ENCODE results near the gene LDOC1.
"Not testable (repeated sequence)": the region's sequence is repeated elsewhere in the genome, so short reads cannot be mapped to it uniquely, and the experiment has no call there.

The LDOC1 gene

DNA sequence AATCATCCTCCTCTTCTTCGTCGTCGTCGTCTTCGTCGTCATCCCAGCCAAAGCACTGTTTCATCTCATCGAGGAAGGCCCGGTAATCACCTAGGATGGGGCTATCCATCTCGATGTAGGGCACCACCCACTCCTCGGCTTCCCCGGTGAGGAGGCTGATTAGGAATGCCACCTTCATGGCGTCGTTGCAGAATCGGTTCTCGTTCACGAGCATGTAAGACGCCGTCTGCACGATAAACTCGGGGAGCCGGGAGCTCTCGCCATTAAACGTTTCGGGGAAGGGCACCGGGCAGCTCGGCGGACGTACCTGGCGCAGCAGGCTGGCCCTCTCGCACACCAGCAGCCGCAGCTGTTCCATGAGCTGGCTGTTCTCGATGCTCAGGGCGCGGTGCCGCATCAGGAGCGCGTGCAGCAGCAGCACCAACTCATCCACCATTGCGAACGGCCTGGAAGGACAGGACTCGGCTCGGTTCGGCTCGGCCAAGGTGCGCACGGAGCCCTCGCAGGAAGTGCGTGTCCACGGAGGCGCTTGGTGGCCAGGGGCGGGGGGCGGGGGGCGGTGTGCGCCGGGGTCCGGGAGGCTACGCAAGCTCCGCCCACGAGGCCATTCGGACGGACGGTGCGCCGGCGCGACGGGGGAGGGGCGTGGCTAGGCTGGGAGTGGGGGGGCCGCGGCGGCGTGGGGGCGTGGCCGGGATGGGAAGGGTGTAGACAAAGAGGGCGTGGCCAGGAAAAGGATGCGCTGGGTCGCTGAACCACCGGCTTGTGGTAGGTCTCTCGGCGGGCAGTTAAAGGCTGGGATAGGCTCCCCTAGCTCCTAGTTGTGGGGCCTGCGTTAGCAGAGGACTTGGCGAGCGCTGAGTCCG is at the start of gene LDOC1:
Gene LDOC1, minus strand, starts transcription at position 544 of the 866 bp plus-strand sequence. Its CDS starts 108 bp downstream, at position 436.
- peak; percentile 67 for DNase-seq (ENCODE audit: low read depth)

DNA sequence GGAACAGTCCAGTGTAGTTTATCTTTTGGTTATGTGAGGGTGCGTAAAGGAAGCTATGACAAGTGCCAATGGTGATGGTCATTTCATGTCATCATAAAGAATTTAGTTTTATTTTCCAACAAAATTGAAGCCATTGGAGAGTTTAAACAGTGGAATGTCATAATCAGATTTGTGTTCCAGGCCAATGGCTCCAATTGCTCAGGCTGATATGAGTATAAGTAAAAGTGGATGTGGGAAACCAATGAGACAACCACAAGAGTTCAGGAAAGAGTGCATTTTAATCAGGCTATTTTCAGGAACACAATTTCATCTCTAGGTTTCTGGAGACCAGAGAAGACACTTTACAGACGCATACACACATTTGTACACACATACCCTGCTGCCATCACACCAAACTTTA is 44.7 kb upstream of the LDOC1 start:
- DNase-seq (ENCODE audit: low read depth): no peak

DNA sequence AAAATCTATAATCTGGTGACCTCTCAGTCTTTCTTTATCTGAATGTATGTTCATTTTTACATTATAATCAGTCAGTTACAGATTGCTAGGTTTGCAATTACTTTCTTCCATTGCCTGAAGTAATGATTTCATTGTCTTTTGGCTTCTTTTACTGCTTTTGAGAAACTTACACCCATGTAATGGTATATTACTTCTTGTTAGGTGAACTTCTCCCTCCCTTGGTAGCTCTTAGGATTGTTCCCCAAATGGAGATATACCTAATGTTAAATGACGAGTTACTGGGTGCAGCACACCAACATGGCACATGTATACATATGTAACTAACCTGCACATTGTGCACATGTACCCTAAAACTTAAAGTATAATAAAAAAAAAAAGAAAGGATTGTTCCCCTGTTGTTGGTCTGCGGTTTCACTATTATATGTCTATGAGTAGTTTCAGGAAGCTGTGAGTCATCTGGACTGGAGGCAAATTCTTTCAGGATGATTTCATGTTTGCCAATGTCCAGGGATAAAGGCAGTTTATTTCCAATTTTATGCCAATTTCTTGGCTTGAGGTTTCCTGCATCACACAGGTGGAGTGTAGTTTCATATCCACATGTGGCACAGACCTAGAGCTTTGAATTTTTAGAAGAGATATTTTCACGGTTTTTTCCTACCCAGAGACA is 43.5 kb upstream of the LDOC1 start:
- DNase-seq (ENCODE audit: low read depth): no peak

DNA sequence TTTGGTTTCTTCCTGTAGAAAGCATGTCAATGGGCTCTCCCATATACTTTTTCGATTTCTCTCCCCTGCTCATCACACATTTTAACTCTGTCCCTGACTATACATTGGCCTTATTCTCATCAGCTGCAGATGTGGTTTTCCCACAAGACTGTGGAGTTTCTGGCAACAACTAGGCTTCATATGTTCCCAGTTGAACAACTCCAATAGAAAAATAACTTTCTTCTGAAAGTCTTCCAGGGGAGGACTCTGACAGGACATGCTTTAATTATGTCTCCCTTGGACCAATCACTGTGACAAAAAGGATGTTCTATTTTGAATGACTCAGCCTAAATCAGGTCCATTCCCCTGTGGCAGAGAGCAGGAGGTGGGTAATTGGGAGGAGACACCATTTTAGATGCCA is 37.3 kb upstream of the LDOC1 start:
- no peak for DNase-seq (ENCODE audit: low read depth)

DNA sequence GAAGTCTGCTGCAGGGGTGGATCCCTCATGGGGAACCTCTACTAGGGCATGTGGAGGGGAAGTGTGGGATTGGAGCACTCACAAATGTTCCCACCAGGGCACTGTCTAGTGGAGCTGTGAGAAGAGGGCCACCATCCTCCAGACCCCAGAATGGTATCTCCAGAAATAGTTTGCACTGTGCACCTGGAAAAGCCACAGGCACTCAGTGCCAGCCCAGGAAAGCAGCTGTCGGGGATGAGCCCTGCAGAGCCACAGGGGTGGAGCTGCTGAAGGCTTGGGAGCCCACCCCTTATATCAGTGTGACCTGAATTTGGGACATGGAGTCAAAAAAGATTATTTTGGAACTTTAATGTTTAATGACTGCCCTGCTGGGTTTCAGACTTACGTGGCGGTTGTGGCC is 25.0 kb upstream of the LDOC1 start:
- DNase-seq (ENCODE audit: low read depth): no peak

DNA sequence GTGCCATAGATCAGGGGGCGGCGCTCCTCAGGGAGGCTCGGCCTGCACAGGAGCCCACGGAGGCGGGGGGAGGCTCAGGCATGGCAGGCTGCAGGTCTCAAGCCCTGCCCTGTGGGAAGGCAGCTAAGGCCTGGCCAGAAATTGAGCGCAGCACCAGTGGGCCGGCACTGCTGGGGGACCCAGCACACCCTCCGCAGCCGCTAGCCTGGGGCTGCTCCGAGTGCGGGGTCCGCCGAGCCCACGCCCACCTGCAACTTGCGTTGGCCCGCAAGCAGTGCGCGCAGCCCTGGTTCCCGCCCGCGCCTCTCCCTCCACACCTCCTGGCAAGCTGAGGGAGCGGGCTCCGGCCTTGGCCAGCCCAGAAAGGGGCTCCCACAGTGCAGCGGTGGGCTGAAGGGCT is 11.6 kb upstream of the LDOC1 start:
- DNase-seq (ENCODE audit: low read depth): not testable (repeated sequence)

DNA sequence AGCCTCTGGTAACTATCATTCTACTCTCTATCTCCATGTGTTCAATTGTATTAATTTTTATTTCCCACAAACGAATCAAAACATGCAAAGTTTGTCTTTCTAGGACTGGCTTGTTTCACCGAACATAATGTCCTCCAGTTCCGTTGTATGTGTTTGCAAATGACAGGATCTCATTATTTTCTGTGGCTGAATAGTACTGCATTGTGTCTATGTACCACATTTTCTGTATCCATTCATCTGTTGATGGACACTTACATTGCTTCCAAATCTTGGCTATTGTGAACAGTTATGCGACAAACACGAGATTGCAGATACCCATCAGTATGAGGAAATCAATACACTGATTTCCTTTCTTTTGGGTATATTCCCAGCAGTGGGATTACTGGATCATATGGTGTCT is 8.4 kb upstream of the LDOC1 start:
- DNase-seq (ENCODE audit: low read depth): no peak

DNA sequence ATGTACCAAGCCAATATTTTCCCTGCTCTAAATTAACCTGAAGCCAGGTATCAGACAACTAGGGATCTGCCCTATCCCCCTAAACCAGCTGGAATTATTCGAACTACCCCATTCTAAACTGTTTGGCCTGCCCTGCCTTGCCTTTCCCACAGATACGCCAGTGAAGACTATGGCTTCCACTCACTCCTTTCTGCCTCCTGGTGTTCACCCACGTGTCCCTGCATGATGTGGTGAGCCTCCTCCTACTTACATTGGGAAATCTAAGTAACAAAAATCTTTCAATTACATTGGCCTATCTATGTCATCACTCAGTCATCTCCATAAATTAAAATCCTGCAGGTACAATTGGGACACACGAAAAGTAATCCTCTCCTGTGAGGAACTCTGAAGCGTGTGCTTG is 6.1 kb upstream of the LDOC1 start:
- DNase-seq (ENCODE audit: low read depth): no peak

DNA sequence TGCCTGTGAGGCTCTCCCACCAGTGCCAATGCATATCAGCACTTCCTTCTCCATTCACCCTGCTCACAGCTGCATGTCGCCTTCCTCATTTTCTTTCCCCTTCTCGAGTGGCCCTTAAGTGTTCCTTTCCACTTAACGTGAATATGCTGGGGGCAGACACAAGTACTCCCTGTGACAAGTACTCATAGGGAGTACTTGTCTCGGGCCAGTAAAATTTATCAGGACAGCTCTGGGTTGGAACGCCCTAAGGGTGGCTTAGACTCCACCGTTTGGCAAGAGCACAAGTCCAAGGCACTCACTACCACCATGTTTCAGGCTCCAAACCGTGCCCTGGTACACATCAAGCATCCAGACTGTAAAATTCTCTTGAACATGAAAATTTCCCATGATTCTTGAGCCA is 3.9 kb upstream of the LDOC1 start:
- no peak for DNase-seq (ENCODE audit: low read depth)

DNA sequence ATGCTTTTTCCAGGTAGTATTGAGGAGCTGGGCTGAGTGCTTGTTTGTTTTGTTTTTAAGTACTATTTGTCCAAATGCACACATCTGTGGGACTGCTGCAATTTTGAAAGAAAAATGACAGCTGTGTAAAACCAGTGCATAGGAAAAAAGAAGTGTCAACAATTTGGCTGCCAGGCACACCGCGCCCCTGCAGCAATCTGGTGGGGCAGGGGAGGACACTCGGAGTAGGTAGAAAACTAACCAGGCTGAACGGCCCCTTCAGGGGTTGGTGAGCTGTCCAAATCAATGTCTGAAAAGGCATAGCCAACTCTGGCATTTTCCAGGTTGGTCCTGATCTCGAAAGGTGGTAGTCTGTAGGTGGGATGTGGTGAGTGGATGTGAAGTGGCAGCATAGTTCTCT is 1.1 kb downstream of the LDOC1 start:
- DNase-seq (ENCODE audit: low read depth): no peak

DNA sequence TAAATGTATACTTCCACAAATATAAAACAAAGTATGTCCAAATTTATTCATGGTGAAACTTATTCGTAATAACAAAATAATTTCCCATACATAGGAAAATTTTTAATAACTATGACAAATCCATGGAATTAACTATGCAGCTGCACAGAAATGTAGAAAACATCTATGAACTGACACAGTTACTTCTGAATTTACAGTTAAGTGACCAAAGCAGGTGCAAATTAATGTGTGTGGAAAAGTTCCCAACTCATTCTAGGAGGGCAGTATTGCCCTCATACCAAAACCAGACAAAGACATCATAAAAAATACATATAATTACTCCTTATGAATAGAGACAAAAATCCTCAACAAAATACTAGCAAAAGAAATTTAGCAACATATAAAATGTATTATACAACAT is 12.5 kb downstream of the LDOC1 start:
- no peak for DNase-seq (ENCODE audit: low read depth)

DNA sequence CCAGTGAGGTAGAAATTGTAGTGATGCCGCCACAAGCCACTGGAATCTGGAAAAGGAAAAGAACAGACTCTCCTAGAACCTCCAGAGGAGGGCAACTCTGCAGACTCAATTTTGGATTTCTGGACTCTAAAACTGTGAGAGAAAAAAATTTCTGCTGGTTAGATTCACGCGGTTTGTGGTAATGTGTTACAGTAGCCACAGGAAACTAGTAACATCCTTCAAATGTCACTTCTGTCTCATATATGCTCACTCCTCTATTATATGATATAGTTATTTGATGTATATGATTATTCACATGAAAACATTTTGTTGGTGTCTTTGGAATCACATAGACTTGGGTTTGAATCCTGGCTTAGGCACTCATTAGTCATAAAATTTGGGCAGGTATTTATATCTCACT is 18.8 kb downstream of the LDOC1 start:
- DNase-seq (ENCODE audit: low read depth): no peak

DNA sequence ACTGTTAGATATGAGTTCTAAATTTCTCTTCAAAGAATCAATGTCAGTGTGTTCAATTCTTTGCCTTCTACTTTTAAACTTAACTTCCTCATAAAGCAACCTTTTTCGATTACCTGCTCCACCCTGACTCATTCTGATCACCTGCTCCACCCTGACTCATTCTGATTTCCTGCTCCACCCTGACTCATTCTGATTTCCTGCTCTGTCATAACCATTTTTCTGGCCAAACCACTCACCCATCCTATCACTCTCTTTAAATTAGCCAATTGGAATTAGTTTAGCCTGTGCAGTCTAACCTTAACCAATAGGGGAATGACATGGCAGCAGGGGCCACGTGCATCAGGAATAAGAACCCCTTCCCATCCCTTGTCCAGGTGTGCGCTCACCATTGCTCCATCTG is 21.7 kb downstream of the LDOC1 start:
- DNase-seq (ENCODE audit: low read depth): not testable (repeated sequence)

DNA sequence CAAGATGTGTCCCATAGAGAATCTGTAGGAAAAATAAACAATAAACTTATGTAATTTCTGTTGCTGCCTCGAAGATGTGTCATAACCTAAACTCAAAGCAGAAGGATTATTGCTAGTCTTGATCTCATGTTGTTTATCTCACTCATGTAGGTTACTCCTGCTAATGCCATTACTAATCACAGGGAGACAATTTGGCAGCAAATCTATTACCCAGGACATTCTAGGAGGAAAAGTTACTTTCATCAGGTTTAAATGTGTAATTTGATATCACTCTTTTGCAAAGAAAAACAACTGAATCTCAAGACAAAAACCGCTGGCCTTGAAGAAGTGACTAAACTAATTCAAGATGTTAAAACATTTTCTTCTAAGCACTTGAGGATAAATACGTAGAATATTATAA is 34.0 kb downstream of the LDOC1 start:
- DNase-seq (ENCODE audit: low read depth): no peak

DNA sequence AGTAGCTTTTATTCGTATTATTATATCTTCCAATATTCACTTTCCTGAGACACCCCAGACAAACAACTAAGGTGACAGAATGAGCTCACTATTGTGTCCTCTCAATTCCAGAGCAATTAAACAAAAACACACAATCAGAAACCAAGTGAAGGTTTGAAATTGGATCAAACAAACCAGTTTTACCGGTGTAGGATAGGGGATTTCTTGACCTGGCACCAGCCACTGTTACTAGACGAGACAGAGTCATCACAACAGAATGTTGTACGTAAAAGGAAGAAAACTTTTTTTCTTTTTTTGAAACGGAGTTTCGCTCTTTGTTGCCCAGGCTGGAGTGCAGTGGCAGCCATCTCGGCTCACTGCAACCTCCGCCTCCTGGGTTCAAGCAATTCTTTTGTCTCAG is 43.7 kb downstream of the LDOC1 start:
- DNase-seq (ENCODE audit: low read depth): no peak

DNA sequence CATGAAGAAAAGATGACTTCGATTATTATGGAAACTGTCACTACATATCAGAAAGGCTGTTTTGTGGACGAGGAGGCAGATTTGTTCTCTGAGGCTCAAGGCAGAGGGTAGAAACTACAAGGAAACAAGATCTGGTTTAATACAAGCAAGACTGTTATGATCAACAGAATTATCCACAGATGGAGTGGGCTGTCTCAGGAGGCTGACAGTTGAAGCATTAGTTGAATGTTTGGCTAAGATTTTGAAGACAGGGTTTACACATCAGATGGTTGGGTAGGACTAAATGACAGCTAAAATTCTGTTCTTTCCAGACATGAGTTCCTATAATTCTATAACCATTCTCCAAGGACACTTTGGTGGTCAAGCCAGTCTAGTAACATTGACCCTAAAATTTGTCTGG is 49.8 kb downstream of the LDOC1 start:
- no peak for DNase-seq (ENCODE audit: low read depth)
